Measurements from ENCODE around the gene SETBP1.

- TF ChIP-seq CTCF (IDR thresholded peaks at IDR 0.05; ENCODE audit: low read depth, low read length) = no peak
- TF ChIP-seq POLR2A (IDR thresholded peaks at IDR 0.05; ENCODE audit: extremely low read depth, insufficient read length) = no peak
- no peak for TF ChIP-seq MAX (IDR thresholded peaks at IDR 0.05; ENCODE audit: low read depth, low read length)
- TF ChIP-seq MYC (IDR thresholded peaks at IDR 0.05; ENCODE audit: low read depth, low read length) = no peak
Measured at GRCh38 chr18:44715842-44716241, 35.2 kb downstream of the SETBP1 start.

Data from NB4 (cell line).